K562 (cell line): ENCODE results near the gene PLA2R1. TPM values are rescaled to one million over a fixed set of nuclear protein-coding genes. Genes with fewer than 3 reads are reported as not detected.

Experiments used
- ATAC-seq: fragments of 200-7000 bp; cut with Tn5 transposase; 3 replicates; pipeline ENCODE4 v1.9.1; 2020; ENCODE audit warnings: moderate library complexity
- BruUV-seq: library from RNA; stranded (reverse); fragments of 400-500 nt; replicated peaks from 2 replicates; lab custom pipeline; 2021; lab: Mats Ljungman, UMichigan
- CTCF ChIA-PET: fragments of 300-600 bp; formaldehyde crosslinking; extraction: SDS; loops from one replicate; lab custom pipeline; 2021; ENCODE audit warnings: low intra/inter-chr PET ratio; lab: Yijun Ruan, JAX
- POLR2A ChIA-PET: fragments of 300-600, 350-650 bp; sonication (Branson Sonifier 250); formaldehyde crosslinking; extraction: SDS; loops from one replicate; lab custom pipeline; 2021; ENCODE audit warnings: antibody characterized with exemption, inconsistent platforms; lab: Yijun Ruan, JAX
- DNase-seq, 4 experiments: peaks; one replicate each; pipeline versions ENCODE4 v3.0.0 to v3.0.0-alpha.2; 2011 to 2018; ENCODE audit warnings: low spot score in 3 of 4, mixed read lengths in 3 of 4; ENCODE audit errors: extremely low read depth in 1 of 4
- FAIRE-seq: peaks from 2 replicates; lab custom pipeline; 2011; peaks lifted over from hg19 to GRCh38; lab: Jason Lieb, UNC
- H2AFZ ChIP-seq: 2 replicates; pipeline ENCODE4 v1.6.0; 2011; ENCODE audit warnings: low read depth, low read length, control low read depth, inconsistent platforms
- H3K27ac ChIP-seq: fragments of 200-600 bp; 3 replicates; pipeline ENCODE4 v1.8.0; 2011; ENCODE audit warnings: low read depth, mild to moderate bottlenecking, control low read depth, inconsistent platforms, low read length, moderate library complexity, mixed read lengths; ENCODE audit errors: extremely low read depth
- H3K27me3 ChIP-seq, 2 experiments: fragments of 300-600 bp in 1 of 2; 2 replicates in 1 of 2; 3 replicates in 1 of 2; pipeline versions ENCODE4 v1.6.0 to v1.8.0; 2011; ENCODE audit warnings: inconsistent platforms in 2 of 2, low read length in 2 of 2, mild to moderate bottlenecking in 1 of 2, mixed read lengths in 1 of 2, moderate library complexity in 1 of 2; ENCODE audit not compliant: control insufficient read depth in 2 of 2, insufficient read depth in 2 of 2
- H3K36me3 ChIP-seq: fragments of 300-600 bp; 3 replicates; pipeline ENCODE4 v1.8.0; 2011; ENCODE audit warnings: mild to moderate bottlenecking, low read length, inconsistent platforms; ENCODE audit not compliant: control insufficient read depth, insufficient read depth
- H3K4me1 ChIP-seq, 2 experiments: fragments of 200-600 bp in 1 of 2; replicated peaks in 1 of 2; 2 replicates in 1 of 2; 3 replicates in 1 of 2; pipeline versions ENCODE4 v1.5.1 to v1.8.0; 2011; ENCODE audit warnings: inconsistent platforms in 2 of 2, low read length in 2 of 2, mild to moderate bottlenecking in 1 of 2, mixed read lengths in 1 of 2, moderate library complexity in 1 of 2; ENCODE audit not compliant: control insufficient read depth in 2 of 2, insufficient read depth in 2 of 2
- H3K4me2 ChIP-seq: 2 replicates; pipeline ENCODE4 v1.6.1; 2011; ENCODE audit warnings: low read length, control low read depth, inconsistent platforms, mixed read lengths; ENCODE audit not compliant: insufficient read depth
- H3K4me3 ChIP-seq: fragments of 200-600 bp; sonication (generic), shearing (Covaris generic); 2 replicates; pipeline ENCODE4 v1.5.1; 2016; ENCODE audit warnings: control low read depth, inconsistent platforms
- H3K79me2 ChIP-seq: fragments of 200-600 bp; 3 replicates; pipeline ENCODE4 v1.8.0; 2011; ENCODE audit warnings: low read length, inconsistent platforms; ENCODE audit not compliant: control insufficient read depth, insufficient read depth
- H3K9ac ChIP-seq, 2 experiments: 2 replicates each; pipeline versions ENCODE4 v1.6.0 to v1.6.1; 2011; ENCODE audit warnings: low read depth in 2 of 2, low read length in 2 of 2, control low read depth in 1 of 2, inconsistent platforms in 1 of 2, mild to moderate bottlenecking in 1 of 2, mixed read lengths in 1 of 2; ENCODE audit not compliant: insufficient read depth in 1 of 2
- H3K9me1 ChIP-seq: one replicate; pipeline ENCODE4 v1.6.0; 2011; ENCODE audit warnings: inconsistent platforms, mild to moderate bottlenecking, low read length, moderate library complexity; ENCODE audit not compliant: control insufficient read depth, insufficient read depth
- H3K9me3 ChIP-seq: replicated peaks from 2 replicates; pipeline ENCODE4 v1.5.1; 2011; ENCODE audit warnings: low read depth, low read length, inconsistent platforms; ENCODE audit not compliant: control insufficient read depth, insufficient read depth
- H4K20me1 ChIP-seq: replicated peaks from 2 replicates; pipeline ENCODE4 v1.6.1; 2011; ENCODE audit warnings: low read length, inconsistent platforms, mixed read lengths; ENCODE audit not compliant: control insufficient read depth, insufficient read depth
- C11orf30 ChIP-seq: fragments of 450-650 bp; IDR thresholded peaks from 2 replicates; pipeline ENCODE4 v1.6.1; 2016; ENCODE audit warnings: low read depth, mild to moderate bottlenecking
- CTCFL ChIP-seq: IDR thresholded peaks from 2 replicates; pipeline ENCODE4 v1.6.1; 2011; ENCODE audit warnings: borderline replicate concordance, low read depth, mild to moderate bottlenecking, moderate library complexity, low read length; ENCODE audit not compliant: insufficient read depth, poor library complexity, severe bottlenecking
- HLTF ChIP-seq: fragments of 450-650 bp; IDR thresholded peaks from 2 replicates; pipeline ENCODE4 v1.6.1; 2016
- MXI1 ChIP-seq: IDR thresholded peaks from 2 replicates; pipeline ENCODE4 v1.6.1; 2011; ENCODE audit warnings: low read depth, mild to moderate bottlenecking, improper control_type of control experiment, low read length
- NONO ChIP-seq, 2 experiments: fragments of 200-400 bp in 1 of 2; fragments of 450-650 bp in 1 of 2; formaldehyde crosslinking in 1 of 2; IDR thresholded peaks; 2 replicates each; pipeline ENCODE4 v1.6.1; 2017; ENCODE audit warnings: low read depth in 2 of 2, mild to moderate bottlenecking in 2 of 2, moderate library complexity in 2 of 2, low read length in 1 of 2
- NR2C1 ChIP-seq, 2 experiments: fragments of 450-650 bp; IDR thresholded peaks; 2 replicates each; pipeline ENCODE4 v1.6.1; 2017; ENCODE audit warnings: mild to moderate bottlenecking in 2 of 2, antibody characterized with exemption in 1 of 2, inconsistent platforms in 1 of 2, missing compliant biosample characterization in 1 of 2, missing genetic modification characterization in 1 of 2
- RAD21 ChIP-seq, 2 experiments: fragments of 250-450 bp in 1 of 2; fragments of 450-650 bp in 1 of 2; sonication (Bioruptor Pico) in 1 of 2; formaldehyde crosslinking in 1 of 2; IDR thresholded peaks in 1 of 2; conservative IDR thresholded peaks in 1 of 2; 2 replicates each; pipeline versions ENCODE4 v1.4.0 to v1.8.0; 2020 to 2022; ENCODE audit warnings: mild to moderate bottlenecking in 2 of 2, moderate library complexity in 1 of 2
- RNF2 ChIP-seq: sonication (generic); IDR thresholded peaks from 2 replicates; pipeline ENCODE4 v1.6.1; 2016
- TCF15 ChIP-seq: fragments of 250-450 bp; sonication (Bioruptor Pico); IDR thresholded peaks from 2 replicates; pipeline ENCODE4 v1.8.0; 2022; ENCODE audit warnings: moderate library complexity, mild to moderate bottlenecking, inconsistent platforms
- ZFP36 ChIP-seq: fragments of 150-350 bp; IDR thresholded peaks from 2 replicates; pipeline ENCODE4 v1.6.1; 2018; ENCODE audit warnings: low read length, low read depth; ENCODE audit not compliant: partially characterized antibody
- ZNF408 ChIP-seq: fragments of 250-450 bp; sonication (Bioruptor Pico); IDR thresholded peaks from 2 replicates; pipeline ENCODE4 v1.4.0; 2020; ENCODE audit warnings: low read depth, mild to moderate bottlenecking, moderate library complexity
- WGBS: fragments of 100-300 bp; shearing (Covaris generic); methylation state at CpG from one replicate; pipeline ENCODE4 v1.1.6; 2016; ENCODE audit warnings: low coverage, mixed read lengths; ENCODE audit not compliant: insufficient coverage; ENCODE audit errors: missing lambda C conversion rate; 5-methylcytosine and 5-hydroxymethylcytosine counted together
- in situ Hi-C: fragments of 300-500 bp; cut with MboI; formaldehyde crosslinking; loops from 4 replicates; pipeline ENCODE4 v1.15.0; 2018; ENCODE audit warnings: inconsistent platforms, mixed read lengths
- intact Hi-C: fragments of 100-400 bp; cut with micrococcal nuclease; formaldehyde crosslinking; loops from 2 replicates; pipeline ENCODE4 v1.14.2; 2022
- polyA plus RNA-seq, 8 experiments: library from polyadenylated mRNA; depleted of rRNA in 4 of 8; stranded (reverse) in 5 of 8; unstranded in 3 of 8; fragments of >200 nt; fragmentation: Nextera tagmentation in 2 of 8; fragmentation: Illumina TruSeq in 1 of 8; extraction: Ambion mirVana in 2 of 8; extraction: Trizol in 1 of 8; gene quantifications; 2 replicates each; pipeline versions ENCODE4 v1.2.1 to v1.2.3, GENCODE V29; 2011 to 2014; ENCODE audit warnings: inconsistent platforms in 1 of 8, missing spikeins in 1 of 8
- total RNA-seq, 7 experiments: library from RNA; depleted of rRNA in 6 of 7; stranded (reverse); fragments of >200 nt in 6 of 7; fragmentation: Illumina TruSeq in 2 of 7; extraction: Trizol in 2 of 7; gene quantifications; 2 replicates each; pipeline versions ENCODE4 v1.2.1 to v1.2.3, GENCODE V29; 2011 to 2021; ENCODE audit warnings: low replicate concordance in 1 of 7

Gene PLA2R1
- total and polyA plus RNA-seq, 9 of the 15 experiments (the other 6 are each of a cell fraction or from before 2014, with no cell fraction given), result not detected

GRCh38 chr2:160109939-160110673, 47.7 kb upstream of the PLA2R1 start (continued):
- TF ChIP-seq RAD21 (CRISPR knock-in tag; conservative IDR thresholded peaks at IDR 0.05 in 1 of 2, IDR thresholded peaks at IDR 0.05 in 1 of 2) (peak; percentile 73 to 75), CTCFL (no peak), NONO (IDR thresholded peaks at IDR 0.05; ENCODE audit: low read depth in 2 of 2, low read length in 1 of 2) (no peak), MXI1 (no peak), RNF2 (no peak), ZFP36 (no peak)

GRCh38 chr2:160109243-160109642, 46.8 kb upstream of the PLA2R1 start:
- Histone ChIP-seq H3K79me2 (no peaks in the 10 kb centered on the region), H2AFZ (no peak overlapping the region), H3K27ac (no peak overlapping the region), H4K20me1 (no peaks in the 10 kb centered on the region), H3K9me1 (no peaks in the 10 kb centered on the region), H3K4me2 (no peak overlapping the region), H3K36me3 (no peaks in the 10 kb centered on the region), H3K9me3 (no peaks in the 10 kb centered on the region), H3K9ac (no peak overlapping the region), H3K4me3 (no peak overlapping the region), H3K4me1 (no peaks in the 10 kb centered on the region), H3K27me3 (no peaks in the 10 kb centered on the region)
- intact Hi-C loops (loop anchor here (10.0 kb wide), 1 partner anchor 1166 kb away; no protein-coding TSS in a partner anchor), in situ Hi-C loops (no loop called here)
- no peak for ATAC-seq
- no TSS peak for BruUV-seq
- WGBS, result 3% methylated on average over 3 of the region's 3 CpGs
- no peak for FAIRE-seq
- ChIA-PET POLR2A (no interaction called here), CTCF (interaction anchor here (0.6 to 0.7 kb wide), 2 partner anchors 101 to 885 kb away, joined by 3 read pairs; no protein-coding TSS in a partner anchor)
- no peak for DNase-seq
- no peak for TF ChIP-seq TCF15 (CRISPR knock-in tag)
- no peak for TF ChIP-seq ZNF408 (CRISPR knock-in tag)
- TF ChIP-seq HLTF, result no peak
- TF ChIP-seq C11orf30, result no peak
- TF ChIP-seq NR2C1 (IDR thresholded peaks at IDR 0.05), result no peak
- no peak for TF ChIP-seq NR2C1 (tag; IDR thresholded peaks at IDR 0.05)
